Activated T-cell treated with anti-CD3 and anti-CD28 coated beads, Interleukin-2, amount 50 U/mL, for 48 hours (primary cell): ENCODE results near the gene PPP1R13B.

Source experiments
- DNase-seq, 2 experiments: peaks; one replicate each; pipeline ENCODE4 v3.0.0-alpha.2; 2020

The PPP1R13B gene

DNA sequence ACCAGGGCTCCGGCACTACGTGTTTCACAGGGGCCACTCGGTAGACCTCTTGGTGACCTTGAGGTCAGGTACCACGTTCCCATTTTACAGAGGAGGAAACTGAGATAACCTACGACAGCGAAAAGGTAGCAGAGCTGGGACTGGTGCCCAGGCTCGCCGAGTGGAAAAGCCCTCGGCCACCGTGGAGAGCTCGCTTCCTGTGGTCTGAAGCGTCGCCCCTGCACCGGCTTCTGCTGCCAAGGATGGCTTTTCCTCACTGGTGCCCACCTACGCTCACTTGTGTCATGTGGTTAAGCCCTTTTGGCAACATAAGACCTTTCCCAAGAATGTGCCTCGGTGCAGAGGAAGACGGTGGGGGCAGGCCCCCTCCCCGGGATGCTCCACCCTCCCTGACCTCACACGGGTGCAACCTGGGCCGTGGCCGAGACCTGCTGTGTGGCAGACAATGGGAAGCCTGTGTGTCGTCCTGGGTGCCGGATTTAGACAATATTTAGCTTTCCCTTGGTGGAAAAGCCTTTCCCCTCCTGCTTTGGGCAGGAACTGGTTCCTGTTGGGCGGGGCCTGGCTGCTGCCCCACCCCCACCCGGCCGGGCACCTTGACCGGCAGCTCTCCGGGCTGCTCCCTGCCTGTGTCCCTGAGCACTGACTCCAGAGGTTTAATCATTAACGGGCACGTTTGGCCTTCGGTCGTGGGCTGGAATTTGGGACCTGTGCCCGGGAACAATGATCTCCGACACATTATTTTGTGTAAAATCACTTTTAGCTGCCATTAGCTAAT, 32.4 kb upstream of the PPP1R13B start:
- DNase-seq: peak; percentile 29 to 40

GRCh38 chr14:103879118-103879569, 31.8 kb upstream of the PPP1R13B start:
- no peak for DNase-seq

DNA sequence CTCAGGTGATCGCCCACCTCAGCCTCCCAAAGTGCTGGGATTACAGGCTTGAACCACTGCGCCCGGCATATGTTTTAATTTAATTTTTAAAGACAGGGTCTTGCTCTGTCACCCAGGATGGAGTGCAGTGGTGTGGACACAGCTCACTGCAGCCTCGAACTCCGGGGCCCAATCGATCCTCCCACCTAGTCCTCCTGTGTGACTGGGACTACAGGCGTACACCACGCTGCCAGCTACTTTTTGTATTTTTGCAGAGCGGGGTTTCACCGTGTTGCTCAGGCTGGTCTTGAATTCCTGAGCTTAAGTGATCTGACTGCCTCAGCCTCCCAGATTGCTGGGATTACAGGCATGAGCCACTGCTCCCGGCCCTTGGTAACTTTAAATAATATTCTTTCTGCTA, 30.8 kb upstream of the PPP1R13B start:
- DNase-seq: no peak

DNA sequence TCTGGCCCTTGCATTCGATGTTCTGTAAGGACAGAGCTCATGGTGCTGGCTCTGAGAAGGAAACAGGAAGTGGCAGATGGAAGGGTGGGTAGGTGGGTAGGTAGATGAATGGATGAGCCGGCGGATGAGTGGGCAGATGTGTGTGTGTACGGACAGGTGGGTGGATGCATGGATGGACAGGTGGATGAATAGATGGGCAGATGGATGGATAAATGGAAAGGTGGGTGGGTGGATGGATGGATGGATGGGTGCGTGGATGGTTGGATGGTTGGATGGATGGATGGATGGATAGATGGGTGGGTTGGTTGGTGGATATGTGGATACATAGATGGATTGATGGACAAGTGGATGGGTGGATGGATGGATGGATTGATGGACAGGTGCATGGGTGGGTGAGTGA, 27.6 kb upstream of the PPP1R13B start:
- no peak for DNase-seq

- peak in 1 of 2 experiments; percentile 31 for DNase-seq
Measured at GRCh38 chr14:103872481-103873113, 25.2 kb upstream of the PPP1R13B start.

DNA sequence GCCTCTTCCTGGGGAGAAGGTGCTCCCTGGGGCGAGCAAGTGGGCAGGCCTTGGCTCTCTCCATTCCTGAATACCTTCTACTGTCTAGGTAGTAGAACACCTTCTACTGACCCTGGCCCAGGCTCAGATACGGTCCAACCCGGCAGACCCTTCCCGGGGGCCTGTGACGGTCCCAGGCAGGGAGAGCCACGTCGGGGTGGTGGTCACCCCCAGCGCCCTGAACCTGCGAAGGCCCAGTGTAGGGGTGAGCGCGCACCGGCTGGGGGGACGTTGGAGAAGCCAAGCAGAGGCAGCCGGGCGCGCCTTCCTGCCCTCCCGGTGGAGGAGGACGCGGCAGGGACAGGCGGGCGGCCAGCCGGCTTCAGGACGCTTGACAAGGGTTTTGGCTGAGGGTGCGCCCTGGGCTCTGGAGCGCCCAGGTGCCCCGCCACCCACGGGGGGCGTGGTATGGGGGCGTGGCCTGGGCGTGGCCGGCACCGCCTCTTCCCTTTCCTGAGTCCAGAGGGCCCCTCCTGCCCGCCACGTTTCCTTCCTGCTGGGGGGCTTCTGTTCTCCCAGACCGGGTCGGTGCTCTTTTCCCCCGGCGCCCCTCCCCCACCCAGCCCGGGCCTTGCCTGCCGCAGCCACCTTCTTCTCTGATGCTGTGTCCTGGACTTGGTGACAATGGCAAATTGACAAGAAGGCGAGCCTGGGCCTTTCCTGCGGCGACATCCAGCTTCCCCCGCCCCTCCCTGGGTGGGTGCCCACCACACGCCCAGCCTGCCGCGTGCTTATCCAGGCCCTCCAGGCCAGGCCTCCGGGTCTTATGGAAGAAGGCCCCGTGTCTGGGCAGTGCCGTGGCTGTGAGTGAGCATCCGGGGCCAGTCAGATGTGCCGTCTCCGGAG, 24.5 kb upstream of the PPP1R13B start:
- DNase-seq: peak; percentile 89 to 90

DNA sequence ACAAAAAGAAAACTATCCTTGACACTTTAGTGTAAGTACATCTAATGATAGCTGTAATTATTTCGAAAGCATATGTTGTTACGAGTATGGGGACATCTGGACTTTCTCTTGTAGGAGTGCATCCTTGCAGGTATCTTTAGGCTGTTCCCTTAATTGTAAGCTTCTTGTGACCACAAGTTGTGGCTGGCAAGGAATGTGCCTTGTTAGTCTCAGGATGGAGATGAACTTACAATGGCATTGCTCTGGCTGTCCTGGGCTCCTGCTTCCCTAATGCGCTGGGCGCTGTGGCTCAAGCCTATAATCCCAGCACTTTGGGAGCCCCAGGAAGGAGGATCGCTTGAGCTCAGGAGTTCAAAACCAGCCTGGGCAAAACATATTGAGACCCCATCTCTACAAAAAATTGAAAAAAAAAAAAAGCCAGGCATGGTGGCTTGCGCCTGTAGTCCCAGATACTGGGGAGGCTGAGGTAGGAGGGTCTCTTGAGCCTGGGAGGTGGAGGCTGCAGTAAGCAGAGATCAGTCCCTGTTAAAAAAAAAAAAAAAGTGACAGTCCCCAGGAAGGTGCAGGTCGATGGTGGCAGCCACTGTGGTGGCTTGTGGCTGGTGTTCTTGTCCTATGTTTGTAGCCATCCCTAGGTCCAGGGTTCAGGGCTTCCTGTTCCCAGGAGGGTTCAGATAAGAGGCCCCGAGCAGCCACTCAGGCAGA, 23.7 kb upstream of the PPP1R13B start:
- DNase-seq: no peak

DNA sequence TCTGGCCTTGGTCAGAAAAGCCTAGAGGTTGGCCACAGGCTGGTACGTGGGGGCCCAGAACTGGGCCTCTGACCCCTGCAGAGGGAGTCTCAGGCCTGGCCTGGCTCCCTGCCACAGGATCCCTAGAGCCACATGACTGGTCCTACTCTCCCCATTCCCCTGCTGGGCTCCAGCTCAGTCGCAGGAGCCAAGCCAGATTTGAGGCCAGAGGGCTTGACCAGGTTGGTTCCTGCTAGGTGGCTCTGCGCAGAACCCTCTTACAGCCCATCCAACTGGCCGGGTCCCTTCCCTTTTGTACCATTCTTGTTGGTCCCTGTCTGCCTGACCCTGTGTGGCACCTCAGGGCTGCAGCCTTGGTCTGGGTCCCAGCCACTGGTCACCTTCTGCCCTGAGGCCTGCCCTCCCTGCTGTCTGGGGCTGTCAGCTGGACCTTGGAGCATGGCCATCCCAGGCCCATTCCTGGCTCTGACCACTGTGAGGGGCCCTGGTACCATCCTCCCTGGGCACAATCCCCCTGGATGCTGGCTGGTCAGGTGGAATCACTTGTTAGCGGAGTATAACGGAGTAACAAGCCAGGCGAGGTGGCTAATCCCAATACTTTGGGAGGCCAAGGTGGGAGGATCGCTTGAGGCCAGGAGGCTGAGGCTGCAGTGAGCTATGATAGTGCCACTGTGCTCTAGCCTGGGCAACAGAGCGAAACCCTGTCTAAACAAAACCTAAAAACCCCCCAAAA, 22.9 kb upstream of the PPP1R13B start:
- no peak for DNase-seq

- DNase-seq: no peak
Measured at GRCh38 chr14:103869406-103870143, 22.2 kb upstream of the PPP1R13B start.

- DNase-seq: no peak
Measured at GRCh38 chr14:103868242-103868897, 21.0 kb upstream of the PPP1R13B start.

GRCh38 chr14:103867523-103867953, 20.2 kb upstream of the PPP1R13B start:
- no peak for DNase-seq

DNA sequence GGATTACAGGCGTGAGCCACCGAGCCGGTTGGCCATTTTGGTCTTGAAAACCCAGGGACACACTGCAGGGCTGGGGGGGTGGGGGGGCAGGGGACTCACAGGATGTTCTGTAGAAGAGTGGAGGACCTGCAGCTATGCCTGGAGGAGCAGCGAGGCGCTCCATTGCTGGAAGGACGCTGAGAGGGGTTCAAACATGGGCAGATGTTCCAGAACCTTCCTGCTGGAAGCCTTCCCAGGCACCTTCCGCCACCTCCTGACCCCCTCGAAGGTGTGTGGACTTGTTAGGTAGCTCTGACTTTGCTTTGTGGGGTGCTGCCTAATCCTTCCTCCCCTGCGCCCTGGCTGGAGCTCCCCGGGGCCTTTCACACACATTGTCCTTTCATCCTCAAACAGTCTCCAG, 19.6 kb upstream of the PPP1R13B start:
- DNase-seq: no peak

- no peak for DNase-seq
Measured at GRCh38 chr14:103863245-103863644, 15.9 kb upstream of the PPP1R13B start.

- no peak for DNase-seq
Measured at GRCh38 chr14:103862393-103862782, 15.0 kb upstream of the PPP1R13B start.

DNA sequence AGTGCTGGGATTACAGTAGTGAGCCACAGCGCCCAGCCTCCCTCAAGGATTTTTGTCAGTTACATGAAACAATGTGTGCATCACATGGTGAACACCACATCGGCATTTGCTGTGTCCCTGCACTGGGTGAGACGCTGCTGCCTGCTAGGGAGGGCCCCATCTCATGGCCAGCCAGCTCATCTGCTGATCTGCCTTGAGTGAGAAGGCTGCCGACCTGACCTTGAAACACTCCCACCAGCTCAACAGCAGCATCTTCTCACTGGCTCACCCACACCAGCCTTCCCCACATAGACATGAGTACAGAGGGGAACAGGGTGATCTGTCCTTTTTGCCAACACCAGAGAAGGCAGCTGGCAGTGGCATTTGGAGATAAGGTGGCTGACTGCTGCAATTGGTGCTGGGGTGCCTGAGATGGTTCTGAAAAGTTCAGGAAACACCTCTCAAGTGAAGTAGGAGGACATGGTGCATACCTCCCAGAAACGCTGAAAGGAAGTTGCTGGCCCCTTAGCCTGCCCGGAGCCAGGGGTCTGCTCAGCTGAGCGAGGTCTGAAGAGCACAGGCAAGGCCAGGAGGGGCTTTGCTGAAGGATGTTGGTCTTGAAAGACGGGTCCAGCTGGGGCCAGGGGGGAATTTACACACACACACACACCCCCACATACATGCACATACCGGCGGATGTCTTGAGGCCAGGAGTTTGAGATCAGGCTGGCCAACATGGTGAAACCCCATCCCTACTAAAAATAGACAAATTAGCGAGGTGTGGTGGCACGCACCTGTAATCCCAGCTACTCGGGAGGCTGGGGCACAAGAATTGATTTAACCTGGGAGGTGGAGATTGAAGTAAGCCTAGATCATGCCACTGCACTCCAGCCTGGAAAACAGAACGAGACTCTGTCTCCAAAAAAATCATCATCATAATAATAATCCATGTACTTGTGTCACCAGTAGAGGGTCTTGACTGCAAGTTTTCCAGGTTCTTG, 14.3 kb upstream of the PPP1R13B start:
- no peak for DNase-seq

GRCh38 chr14:103859416-103860202, 12.2 kb upstream of the PPP1R13B start:
- DNase-seq: no peak

DNA sequence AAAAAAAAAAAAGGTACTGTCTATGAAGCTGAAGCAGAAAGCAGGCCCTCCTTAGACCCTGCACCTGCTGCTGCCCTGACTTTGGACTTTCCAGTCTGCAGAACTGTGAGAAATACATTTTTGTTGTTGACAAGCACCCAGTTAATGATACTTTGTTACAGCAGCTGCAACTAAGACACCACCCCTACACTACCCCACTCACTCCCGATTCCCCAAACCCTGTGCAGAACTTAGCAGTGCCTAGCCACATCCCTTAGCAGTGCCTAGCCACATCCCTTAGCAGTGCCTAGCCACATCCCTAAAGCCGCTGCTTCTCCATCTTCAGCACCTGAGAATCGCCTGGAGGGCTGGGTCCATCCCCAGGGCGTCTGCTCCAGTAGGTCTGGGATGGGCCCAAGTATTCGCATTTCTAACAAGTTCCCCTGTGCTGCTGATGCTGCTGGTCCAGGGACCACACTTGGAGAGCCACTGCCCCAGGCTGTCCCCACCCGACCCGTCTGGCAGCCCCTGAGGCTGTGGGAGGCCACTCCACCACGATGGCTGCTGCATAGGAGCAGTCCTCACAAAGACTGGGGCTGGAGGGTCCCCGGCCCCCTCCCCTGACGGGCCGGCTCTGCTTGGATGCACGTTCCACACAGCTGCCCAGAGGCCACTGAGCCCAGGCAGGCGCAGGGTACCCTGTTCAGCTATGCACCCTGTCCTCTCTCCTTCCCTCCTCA, 10.8 kb upstream of the PPP1R13B start:
- no peak for DNase-seq

DNA sequence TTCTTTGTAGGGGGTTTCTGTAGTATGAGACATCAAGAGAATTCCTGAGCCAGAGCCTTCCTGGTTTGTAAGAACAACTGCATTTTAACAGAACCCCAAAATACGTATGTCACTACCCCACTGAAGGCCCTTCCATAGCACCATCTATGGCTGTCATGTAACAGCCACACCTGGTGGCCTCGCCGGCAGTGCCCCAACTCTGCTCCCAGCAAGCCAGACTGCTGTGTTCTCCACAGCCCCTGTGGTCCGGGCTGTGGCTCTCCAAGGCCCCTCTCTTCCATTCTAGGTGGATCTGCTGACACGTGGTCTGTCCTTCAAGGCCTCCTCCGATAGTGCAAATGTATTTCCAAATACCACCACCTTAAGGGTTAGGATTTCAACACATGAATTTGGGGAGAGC, 9.9 kb upstream of the PPP1R13B start:
- no peak for DNase-seq
